Measurements from ENCODE around the gene ADAMTS12. TPM values are rescaled to one million over a fixed set of nuclear protein-coding genes. Genes with fewer than 3 reads are reported as not detected.

Gene ADAMTS12
- polyA plus RNA-seq, 1 donor = 4.2 TPM

- H3K27ac ChIP-seq (ENCODE audit: low read length) = no peak overlapping the region
- no peak for DNase-seq
- no peak overlapping the region for H3K4me3 ChIP-seq (ENCODE audit: low read length)
- no peaks in the 10 kb centered on the region for H3K4me1 ChIP-seq (ENCODE audit: control insufficient read depth, insufficient read depth, low read length)
- WGBS (ENCODE audit: insufficient coverage, low lambda C conversion rate) = 92% methylated on average over 2 of the region's 9 CpGs
- H3K36me3 ChIP-seq (ENCODE audit: control insufficient read depth, insufficient read depth, low read length) = no peaks in the 10 kb centered on the region
- H3K27me3 ChIP-seq (ENCODE audit: control insufficient read depth, insufficient read depth, low read length) = no peaks in the 10 kb centered on the region
- no peaks in the 10 kb centered on the region for H3K9me3 ChIP-seq (ENCODE audit: control insufficient read depth, low read depth, low read length)
Observed at GRCh38 chr5:33807771-33808170, 84.0 kb downstream of the ADAMTS12 start.

GRCh38 chr5:33806738-33807442 lies 84.9 kb downstream of the ADAMTS12 start:
- Histone ChIP-seq H3K27me3 (ENCODE audit: control insufficient read depth, insufficient read depth, low read length) (no peaks in the 10 kb centered on the region), H3K4me3 (ENCODE audit: low read length) (no peak overlapping the region), H3K9me3 (ENCODE audit: control insufficient read depth, low read depth, low read length) (no peaks in the 10 kb centered on the region), H3K27ac (ENCODE audit: low read length) (peak overlapping the region; percentile 34), H3K36me3 (ENCODE audit: control insufficient read depth, insufficient read depth, low read length) (no peaks in the 10 kb centered on the region), H3K4me1 (ENCODE audit: control insufficient read depth, insufficient read depth, low read length) (no peaks in the 10 kb centered on the region)
- peak; percentile 52 to 83 for DNase-seq
- 68% methylated on average over 6 of the region's 13 CpGs for WGBS (ENCODE audit: insufficient coverage, low lambda C conversion rate)

- no peak overlapping the region for H3K27ac ChIP-seq (ENCODE audit: low read length)
- H3K4me1 ChIP-seq (ENCODE audit: control insufficient read depth, insufficient read depth, low read length) = no peaks in the 10 kb centered on the region
- H3K27me3 ChIP-seq (ENCODE audit: control insufficient read depth, insufficient read depth, low read length) = no peaks in the 10 kb centered on the region
- no peak for DNase-seq
- H3K4me3 ChIP-seq (ENCODE audit: low read length) = no peak overlapping the region
- no peaks in the 10 kb centered on the region for H3K36me3 ChIP-seq (ENCODE audit: control insufficient read depth, insufficient read depth, low read length)
- H3K9me3 ChIP-seq (ENCODE audit: control insufficient read depth, low read depth, low read length) = no peaks in the 10 kb centered on the region
Observed at GRCh38 chr5:33801292-33801691, 90.5 kb downstream of the ADAMTS12 start.

- Histone ChIP-seq H3K4me3 (ENCODE audit: low read length) (no peak overlapping the region), H3K4me1 (ENCODE audit: control insufficient read depth, insufficient read depth, low read length) (no peaks in the 10 kb centered on the region), H3K36me3 (ENCODE audit: control insufficient read depth, insufficient read depth, low read length) (no peaks in the 10 kb centered on the region), H3K27ac (ENCODE audit: low read length) (no peak overlapping the region), H3K9me3 (ENCODE audit: control insufficient read depth, low read depth, low read length) (no peaks in the 10 kb centered on the region), H3K27me3 (ENCODE audit: control insufficient read depth, insufficient read depth, low read length) (no peaks in the 10 kb centered on the region)
- 73% methylated on average over 3 of the region's 7 CpGs for WGBS (ENCODE audit: insufficient coverage, low lambda C conversion rate)
- DNase-seq = no peak
Observed at GRCh38 chr5:33800241-33800950, 91.4 kb downstream of the ADAMTS12 start.

- Histone ChIP-seq H3K36me3 (ENCODE audit: control insufficient read depth, insufficient read depth, low read length) (no peaks in the 10 kb centered on the region), H3K9me3 (ENCODE audit: control insufficient read depth, low read depth, low read length) (no peaks in the 10 kb centered on the region), H3K4me1 (ENCODE audit: control insufficient read depth, insufficient read depth, low read length) (no peaks in the 10 kb centered on the region), H3K27ac (ENCODE audit: low read length) (no peak overlapping the region), H3K4me3 (ENCODE audit: low read length) (no peak overlapping the region), H3K27me3 (ENCODE audit: control insufficient read depth, insufficient read depth, low read length) (no peaks in the 10 kb centered on the region)
- WGBS (ENCODE audit: insufficient coverage, low lambda C conversion rate) = 100% methylated on average over 2 of the region's 7 CpGs
- no peak for DNase-seq
Observed at GRCh38 chr5:33795496-33795895, 96.3 kb downstream of the ADAMTS12 start.

GRCh38 chr5:33794550-33795181 lies 97.1 kb downstream of the ADAMTS12 start:
- WGBS (ENCODE audit: insufficient coverage, low lambda C conversion rate) = 100% methylated on average over 1 of the region's 8 CpGs

GRCh38 chr5:33793836-33794549 lies 97.8 kb downstream of the ADAMTS12 start:
- H3K9me3 ChIP-seq (ENCODE audit: control insufficient read depth, low read depth, low read length) = no peaks in the 10 kb centered on the region
- H3K4me1 ChIP-seq (ENCODE audit: control insufficient read depth, insufficient read depth, low read length) = no peaks in the 10 kb centered on the region
- H3K27me3 ChIP-seq (ENCODE audit: control insufficient read depth, insufficient read depth, low read length) = no peaks in the 10 kb centered on the region
- no peak for DNase-seq
- H3K36me3 ChIP-seq (ENCODE audit: control insufficient read depth, insufficient read depth, low read length) = no peaks in the 10 kb centered on the region
- H3K27ac ChIP-seq (ENCODE audit: low read length) = no peak overlapping the region
- no peak overlapping the region for H3K4me3 ChIP-seq (ENCODE audit: low read length)
- no CpG with 5 or more reads among the region's 19 CpGs for WGBS (ENCODE audit: insufficient coverage, low lambda C conversion rate)

More at GRCh38 chr5:33794550-33795181, 97.1 kb downstream of the ADAMTS12 start:
- H3K4me3 ChIP-seq (ENCODE audit: low read length) = no peak overlapping the region
- H3K36me3 ChIP-seq (ENCODE audit: control insufficient read depth, insufficient read depth, low read length) = no peaks in the 10 kb centered on the region
- no peaks in the 10 kb centered on the region for H3K27me3 ChIP-seq (ENCODE audit: control insufficient read depth, insufficient read depth, low read length)
- no peak for DNase-seq
- no peak overlapping the region for H3K27ac ChIP-seq (ENCODE audit: low read length)
- no peaks in the 10 kb centered on the region for H3K4me1 ChIP-seq (ENCODE audit: control insufficient read depth, insufficient read depth, low read length)
- H3K9me3 ChIP-seq (ENCODE audit: control insufficient read depth, low read depth, low read length) = no peaks in the 10 kb centered on the region

- Histone ChIP-seq H3K4me3 (ENCODE audit: low read length) (no peak overlapping the region), H3K27me3 (ENCODE audit: control insufficient read depth, insufficient read depth, low read length) (no peaks in the 10 kb centered on the region), H3K4me1 (ENCODE audit: control insufficient read depth, insufficient read depth, low read length) (no peaks in the 10 kb centered on the region), H3K9me3 (ENCODE audit: control insufficient read depth, low read depth, low read length) (no peaks in the 10 kb centered on the region), H3K36me3 (ENCODE audit: control insufficient read depth, insufficient read depth, low read length) (no peaks in the 10 kb centered on the region), H3K27ac (ENCODE audit: low read length) (no peak overlapping the region)
- WGBS (ENCODE audit: insufficient coverage, low lambda C conversion rate) = 100% methylated on average over 1 of the region's 1 CpG
- DNase-seq = no peak
Observed at GRCh38 chr5:33793276-33793675, 98.5 kb downstream of the ADAMTS12 start.

- H3K27ac ChIP-seq (ENCODE audit: low read length) = no peak overlapping the region
- H3K9me3 ChIP-seq (ENCODE audit: control insufficient read depth, low read depth, low read length) = no peaks in the 10 kb centered on the region
- WGBS (ENCODE audit: insufficient coverage, low lambda C conversion rate) = no CpG with 5 or more reads among the region's 1 CpG
- H3K4me3 ChIP-seq (ENCODE audit: low read length) = no peak overlapping the region
- no peak for DNase-seq
- no peaks in the 10 kb centered on the region for H3K27me3 ChIP-seq (ENCODE audit: control insufficient read depth, insufficient read depth, low read length)
- H3K4me1 ChIP-seq (ENCODE audit: control insufficient read depth, insufficient read depth, low read length) = no peaks in the 10 kb centered on the region
- no peaks in the 10 kb centered on the region for H3K36me3 ChIP-seq (ENCODE audit: control insufficient read depth, insufficient read depth, low read length)
Observed at GRCh38 chr5:33792559-33792958, 99.2 kb downstream of the ADAMTS12 start.

GRCh38 chr5:33789567-33789957 lies 102.2 kb downstream of the ADAMTS12 start:
- H3K36me3 ChIP-seq (ENCODE audit: control insufficient read depth, insufficient read depth, low read length) = no peaks in the 10 kb centered on the region
- no peak overlapping the region for H3K27ac ChIP-seq (ENCODE audit: low read length)
- no peak overlapping the region for H3K4me3 ChIP-seq (ENCODE audit: low read length)
- 100% methylated on average over 1 of the region's 5 CpGs for WGBS (ENCODE audit: insufficient coverage, low lambda C conversion rate)
- no peaks in the 10 kb centered on the region for H3K9me3 ChIP-seq (ENCODE audit: control insufficient read depth, low read depth, low read length)
- DNase-seq = no peak
- no peaks in the 10 kb centered on the region for H3K4me1 ChIP-seq (ENCODE audit: control insufficient read depth, insufficient read depth, low read length)
- no peaks in the 10 kb centered on the region for H3K27me3 ChIP-seq (ENCODE audit: control insufficient read depth, insufficient read depth, low read length)

Data from large intestine (tissue), 3 donors.